ENCODE measurements around the gene CFAP157.
A peak's percentile ranks its signal among the peaks of the same experiment; 100 is the strongest.

Gene CFAP157

DNA sequence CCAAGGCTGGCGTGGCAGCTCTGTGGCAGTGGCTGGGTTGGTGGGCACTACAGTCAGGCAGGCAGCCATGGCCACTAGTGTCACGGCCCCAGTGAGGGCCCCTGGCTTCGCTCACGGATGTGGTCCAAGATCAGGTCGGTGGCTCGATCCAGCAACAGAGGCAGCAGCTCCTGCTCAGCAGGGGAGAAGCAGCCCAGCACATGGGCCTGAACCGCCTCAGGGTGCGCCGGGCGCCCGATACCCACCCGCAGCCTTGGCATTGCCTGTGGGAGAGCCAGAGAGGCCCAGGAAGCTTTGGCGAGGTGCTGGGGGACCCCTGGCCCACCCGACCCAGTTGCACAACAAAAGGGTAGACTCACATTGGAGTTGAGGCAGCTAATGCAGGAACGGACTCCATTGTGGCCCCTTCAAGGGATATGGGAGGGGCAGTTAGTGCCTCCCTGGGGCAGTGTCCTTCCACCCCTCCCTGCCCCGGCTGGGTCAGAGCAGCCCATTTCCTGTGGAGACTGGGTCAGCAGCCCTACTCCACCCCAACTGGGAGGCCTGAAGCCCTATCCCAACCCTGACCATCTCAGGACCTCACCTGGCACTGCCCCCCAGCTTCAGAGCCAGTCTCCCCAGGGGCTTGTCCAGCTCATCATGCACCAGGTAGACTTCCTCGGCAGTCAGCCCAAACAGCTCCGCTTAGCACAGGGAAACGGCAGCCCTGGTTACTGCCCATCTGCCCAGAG lies 7.4 kb downstream of the CFAP157 start:
- DNase-seq (ENCODE audit: low read depth, low spot score) = no peak
- H3K27ac ChIP-seq = no peak overlapping the region

DNA sequence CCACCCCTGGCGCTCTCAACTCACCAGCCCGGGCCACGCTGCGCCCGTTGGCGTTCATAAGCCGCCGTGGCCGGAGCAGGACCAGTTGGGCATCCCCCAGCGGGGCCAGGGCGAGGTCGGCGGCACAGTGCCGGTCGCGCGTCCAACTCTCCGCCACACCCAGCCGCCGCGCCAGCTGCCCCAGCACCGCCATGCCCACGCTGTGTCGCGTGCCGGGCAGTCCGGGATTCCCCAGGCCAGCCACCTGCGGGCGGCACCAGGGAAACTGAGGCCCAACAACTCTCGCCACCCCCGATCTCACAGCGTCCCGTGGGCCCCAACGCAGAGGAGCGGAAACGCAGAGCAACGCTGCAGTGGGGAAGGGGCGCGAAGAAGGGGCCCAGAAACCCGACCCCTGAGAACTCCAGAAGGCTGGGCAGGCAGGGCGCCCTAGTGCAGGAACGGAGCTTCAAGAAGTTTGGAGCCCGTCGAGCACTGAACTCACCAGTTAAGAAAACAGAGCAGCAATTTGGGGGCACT lies 8.2 kb downstream of the CFAP157 start:
- H3K27ac ChIP-seq = peak overlapping the region; percentile 40
- no peak for DNase-seq (ENCODE audit: low read depth, low spot score)

DNA sequence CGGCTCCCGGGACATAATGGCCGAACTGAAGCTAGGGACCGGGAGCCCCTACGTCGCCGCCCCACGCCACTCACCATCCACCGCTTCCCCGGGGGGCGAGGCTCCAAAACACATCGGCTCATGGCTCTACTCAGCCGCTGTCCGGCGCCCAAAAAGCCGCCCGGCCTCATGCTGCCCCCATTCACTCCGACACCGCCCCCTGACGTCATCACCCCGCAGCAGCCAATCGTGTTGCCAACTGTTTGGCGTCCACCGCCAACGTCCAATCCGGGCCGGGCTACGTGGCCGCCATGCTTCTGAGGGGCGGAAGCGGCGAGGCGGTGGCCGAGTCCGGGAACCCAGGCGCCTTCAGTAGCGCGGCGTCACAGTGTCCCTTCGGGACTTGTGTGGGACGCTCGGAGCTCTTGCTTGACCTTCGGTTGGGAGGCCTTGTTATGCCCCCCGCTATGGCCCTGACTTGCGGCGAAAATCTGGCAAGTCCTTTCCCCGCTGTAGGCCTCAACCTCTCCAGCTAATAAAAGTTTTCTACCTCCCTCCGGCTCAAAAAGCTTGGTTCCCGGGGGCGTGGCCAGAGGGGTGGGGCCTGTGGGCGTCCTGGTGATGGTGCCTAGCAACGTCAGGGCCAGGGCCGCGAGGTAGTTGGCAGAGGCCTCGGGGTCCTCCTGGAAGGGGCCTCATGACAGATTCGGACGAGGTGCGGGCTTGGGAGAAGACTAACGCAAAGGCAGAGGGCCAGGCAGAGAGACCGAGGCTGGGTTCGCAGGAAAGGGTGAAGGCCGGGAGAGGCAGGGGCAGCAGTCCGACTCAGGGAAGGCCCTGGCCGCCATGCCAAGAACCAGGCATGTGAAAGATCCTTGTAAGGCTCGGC lies 8.9 kb downstream of the CFAP157 start, which contains the start of the genes PTRH1 and TTC16:
TSS of gene PTRH1 (minus strand) at position 194 of the 868 bp plus-strand sequence. CDS start at position 170, 24 bp downstream.
TSS of gene TTC16 (plus strand) at position 610 of the 868 bp plus-strand sequence. CDS start at position 677, 67 bp downstream.
- H3K27ac ChIP-seq = peak within 1 kb of the TSS; percentile 40
- peak; percentile 60 for DNase-seq (ENCODE audit: low read depth, low spot score)

DNA sequence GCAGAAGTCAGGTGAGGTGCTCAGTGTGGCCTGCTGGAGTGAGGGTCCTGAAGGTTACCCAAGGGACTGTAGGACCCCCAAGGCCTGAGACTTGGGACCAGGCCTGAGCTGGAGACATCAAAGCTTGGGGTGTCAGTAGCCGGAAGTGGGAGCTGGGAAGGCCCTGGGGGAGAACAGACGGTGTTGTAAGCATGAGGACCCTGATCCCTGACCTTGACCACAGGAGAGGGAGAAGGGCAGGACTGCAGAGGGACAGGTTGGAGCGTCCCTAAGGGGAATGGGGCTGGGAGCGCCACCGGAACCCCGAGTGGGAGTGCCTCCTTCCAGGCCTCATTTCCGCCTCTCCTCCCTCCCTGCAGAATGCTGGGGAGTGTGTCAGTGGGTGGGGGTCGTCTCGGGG lies 9.6 kb downstream of the CFAP157 start:
- no peak for DNase-seq (ENCODE audit: low read depth, low spot score)
- no peak overlapping the region for H3K27ac ChIP-seq

DNA sequence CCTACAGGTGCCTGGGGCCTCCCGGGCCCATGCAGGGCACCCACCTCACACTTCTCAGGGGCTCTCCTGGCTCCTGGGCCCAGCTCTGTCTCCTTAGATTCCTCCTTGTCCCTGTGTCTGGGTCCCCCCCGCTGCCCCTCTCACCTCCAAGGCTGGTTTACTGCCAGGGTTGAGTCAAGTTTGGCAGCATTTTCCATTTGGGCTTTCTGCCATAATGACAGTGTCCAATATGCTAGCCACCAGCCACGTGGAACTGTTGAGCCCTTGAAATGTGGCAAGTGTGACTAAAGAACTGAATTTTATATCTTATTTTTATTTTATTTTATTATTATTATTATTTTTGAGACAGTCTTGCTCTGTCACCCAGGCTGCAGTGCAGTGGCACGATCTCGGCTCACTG lies 11.0 kb downstream of the CFAP157 start:
- DNase-seq (ENCODE audit: low read depth, low spot score) = no peak
- H3K27ac ChIP-seq = no peak overlapping the region

DNA sequence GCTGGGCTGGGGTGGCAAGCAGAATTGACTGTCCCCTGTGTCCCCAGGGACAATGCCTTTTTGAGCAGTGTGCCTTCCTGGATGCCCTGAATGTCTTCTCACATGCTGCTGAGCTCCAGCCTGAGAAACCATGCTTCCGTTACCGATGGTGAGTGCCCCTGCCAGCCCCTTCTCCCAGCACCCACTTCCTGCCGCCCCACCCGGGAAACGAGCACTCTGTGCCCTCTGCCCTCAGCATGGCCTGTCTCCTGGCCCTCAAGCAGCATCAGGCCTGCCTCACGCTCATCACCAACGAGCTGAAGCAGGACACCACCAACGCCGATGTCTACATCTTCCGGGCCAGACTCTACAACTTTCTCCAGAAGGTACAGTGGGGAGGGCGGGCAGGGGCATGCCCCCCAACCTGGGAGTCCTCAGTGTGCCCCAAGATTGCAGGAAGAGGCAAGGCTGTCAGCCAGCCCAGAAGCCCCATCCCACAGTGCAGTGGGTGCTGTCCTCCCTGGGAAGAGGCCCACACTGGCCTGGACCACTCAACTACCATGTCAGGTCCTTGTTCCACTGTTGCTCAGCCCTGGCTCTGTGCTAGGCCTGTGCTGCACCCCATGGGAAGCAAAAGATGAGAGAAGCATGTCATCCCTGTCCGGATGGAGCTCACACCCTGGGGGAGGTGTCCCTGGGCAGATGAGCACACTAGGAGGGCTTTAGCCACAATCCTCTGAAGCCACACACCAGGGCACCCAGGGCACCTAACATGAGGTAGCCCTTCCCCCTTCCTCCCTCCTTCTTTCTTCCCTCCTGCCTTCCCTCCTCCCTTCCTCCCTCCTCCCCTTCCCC lies 13.5 kb downstream of the CFAP157 start:
- H3K27ac ChIP-seq = no peak overlapping the region
- no peak for DNase-seq (ENCODE audit: low read depth, low spot score)

DNA sequence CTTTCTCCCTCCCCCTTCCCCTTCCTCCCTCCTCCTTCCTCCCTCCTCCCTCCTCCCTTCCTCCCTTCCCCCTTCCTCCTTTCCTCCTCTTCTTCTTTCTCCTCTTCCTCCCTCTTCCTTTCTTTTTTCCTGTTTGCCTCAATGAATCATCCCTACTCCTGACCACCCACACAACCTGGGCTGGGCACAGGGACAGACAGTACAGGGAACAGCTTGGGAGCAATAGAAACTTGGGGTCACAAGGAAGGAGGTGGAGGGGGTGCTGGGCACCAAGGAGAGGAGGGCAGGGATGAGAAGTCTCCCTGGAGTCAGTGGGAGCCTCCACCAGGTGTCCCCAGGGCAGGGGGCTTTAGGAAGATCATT lies 14.1 kb downstream of the CFAP157 start:
- H3K27ac ChIP-seq = peak overlapping the region; percentile 50
- no peak for DNase-seq (ENCODE audit: low read depth, low spot score)

DNA sequence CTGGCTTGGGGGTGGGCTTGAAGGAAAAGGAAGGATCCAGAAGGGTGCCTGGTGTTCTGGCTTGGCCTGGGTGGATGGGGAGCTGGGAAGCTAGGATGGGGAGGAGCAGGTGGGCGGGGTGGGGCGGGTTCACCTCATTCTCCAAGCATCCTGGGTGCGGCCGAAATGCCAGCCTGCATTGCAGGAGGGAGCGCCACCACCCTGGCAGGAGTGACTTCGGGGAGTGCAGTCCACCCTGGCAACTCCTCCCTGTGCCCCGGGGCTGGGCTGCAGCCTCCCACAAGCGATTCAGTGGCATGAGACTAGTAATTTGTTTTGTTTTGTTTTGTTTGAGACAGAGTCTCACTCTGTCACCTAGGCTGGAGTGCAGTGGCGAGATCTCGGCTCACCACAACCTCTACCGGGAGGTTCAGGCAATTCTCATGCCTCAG lies 14.6 kb downstream of the CFAP157 start:
- peak; percentile 27 for DNase-seq (ENCODE audit: low read depth, low spot score)
- peak overlapping the region; percentile 50 for H3K27ac ChIP-seq

DNA sequence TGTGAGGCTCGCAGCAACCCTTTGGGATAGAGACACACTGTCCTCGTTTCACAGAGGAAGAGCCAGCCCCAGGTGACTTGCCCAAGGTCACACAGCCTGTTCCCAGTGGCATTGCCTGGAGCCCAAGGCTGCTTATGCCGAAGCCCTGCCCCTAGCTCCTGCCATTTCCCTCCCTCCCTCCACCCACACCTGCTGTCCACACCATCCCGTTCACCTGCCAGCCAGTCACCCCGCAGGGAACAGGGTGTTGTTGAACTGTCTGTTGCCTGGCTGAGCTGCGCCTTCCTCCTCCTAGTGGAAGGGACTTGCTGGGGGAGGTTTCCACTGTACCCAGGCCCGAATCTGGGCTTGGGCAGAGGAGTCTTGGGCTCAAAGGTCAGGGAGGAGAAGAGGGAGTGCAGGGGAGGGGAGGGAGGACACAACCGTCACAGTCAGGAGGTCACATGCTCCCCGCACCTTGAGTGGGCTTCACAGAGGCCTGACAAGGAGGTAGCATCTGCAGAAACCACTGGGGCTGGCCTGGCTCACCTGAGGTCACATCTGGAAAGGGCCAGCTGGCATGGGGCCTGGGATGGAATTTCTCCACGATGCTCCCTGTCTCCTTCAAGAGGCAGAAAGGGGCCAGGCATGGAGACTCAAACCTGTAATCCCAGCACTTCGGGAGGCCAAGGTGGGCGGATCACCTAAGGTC lies 15.4 kb downstream of the CFAP157 start:
- no peak for DNase-seq (ENCODE audit: low read depth, low spot score)
- H3K27ac ChIP-seq = peak overlapping the region; percentile 50

DNA sequence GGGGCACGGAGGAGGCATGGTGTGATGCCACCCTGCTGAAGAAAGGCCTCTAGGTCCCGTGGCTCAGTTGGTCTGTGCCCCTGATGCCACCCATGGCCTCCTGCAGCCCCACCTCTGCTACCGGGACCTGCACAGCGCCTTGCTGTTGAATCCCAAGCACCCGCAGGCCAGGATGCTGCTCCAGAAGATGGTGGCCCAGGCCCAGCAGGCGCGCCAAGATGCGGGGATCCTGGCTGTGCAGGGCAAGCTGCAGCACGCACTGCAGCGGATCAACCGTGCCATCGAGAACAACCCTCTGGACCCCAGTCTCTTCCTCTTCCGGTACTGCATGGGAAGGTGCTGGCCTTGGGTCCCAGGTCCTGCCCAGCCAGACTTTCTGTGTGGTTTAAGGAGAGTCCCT lies 16.2 kb downstream of the CFAP157 start:
- no peak for DNase-seq (ENCODE audit: low read depth, low spot score)
- H3K27ac ChIP-seq = no peak overlapping the region

DNA sequence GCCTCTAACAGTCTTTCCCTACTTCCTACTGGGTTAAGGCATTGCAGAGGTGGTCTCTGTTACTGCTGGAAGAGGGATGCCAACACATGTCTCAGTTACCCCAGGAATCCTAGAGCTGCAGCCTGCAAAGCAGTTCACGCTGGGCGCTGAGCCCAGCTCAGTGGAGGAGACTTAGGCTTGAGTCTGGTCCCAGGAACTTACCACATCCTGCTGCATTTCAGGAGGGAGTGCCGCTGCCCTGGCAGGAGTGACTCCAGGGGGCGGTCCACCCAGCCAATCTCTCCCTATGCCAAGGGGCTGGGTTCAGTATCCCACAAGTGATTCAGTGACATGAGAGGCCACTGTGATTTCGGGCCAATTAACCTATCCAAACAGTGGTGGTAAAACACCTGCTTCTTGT lies 16.7 kb downstream of the CFAP157 start:
- no peak overlapping the region for H3K27ac ChIP-seq
- DNase-seq (ENCODE audit: low read depth, low spot score) = no peak

DNA sequence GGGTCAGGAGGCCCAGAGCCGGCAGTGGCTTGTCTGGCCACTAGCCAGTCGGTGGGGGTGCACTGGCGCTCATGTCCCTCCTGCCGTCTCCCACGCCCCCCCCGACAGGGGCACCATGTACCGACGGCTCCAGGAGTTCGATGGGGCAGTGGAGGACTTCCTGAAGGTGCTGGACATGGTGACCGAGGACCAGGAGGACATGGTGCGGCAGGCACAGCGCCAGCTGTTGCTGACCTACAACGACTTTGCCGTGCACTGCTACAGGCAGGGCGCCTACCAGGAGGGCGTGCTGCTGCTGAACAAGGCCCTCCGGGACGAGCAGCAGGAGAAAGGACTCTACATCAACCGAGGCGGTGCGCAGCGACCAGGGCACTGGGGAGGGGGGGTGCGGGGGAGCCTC lies 17.2 kb downstream of the CFAP157 start:
- H3K27ac ChIP-seq = no peak overlapping the region
- no peak for DNase-seq (ENCODE audit: low read depth, low spot score)

DNA sequence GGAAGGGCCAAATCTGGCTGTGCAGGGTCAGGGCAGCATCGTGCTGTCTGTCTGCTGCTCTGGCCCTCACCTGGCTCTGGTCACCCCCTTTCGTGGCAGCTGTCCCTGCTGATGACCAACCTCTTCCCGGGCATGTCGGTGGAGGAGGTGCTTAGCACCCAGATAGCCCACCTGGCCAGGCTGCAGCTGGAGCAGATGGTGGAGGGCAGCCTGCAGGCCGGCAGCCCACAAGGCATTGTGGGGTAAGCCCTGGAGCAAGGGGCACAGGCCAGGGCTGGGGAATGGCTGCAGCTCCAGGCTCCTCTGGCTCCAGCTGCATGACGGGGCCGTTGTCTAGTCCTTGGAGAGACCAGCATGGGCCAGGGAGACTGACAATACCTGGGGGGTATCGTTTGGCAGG lies 20.1 kb downstream of the CFAP157 start:
- DNase-seq (ENCODE audit: low read depth, low spot score) = no peak
- H3K27ac ChIP-seq = no peak overlapping the region

DNA sequence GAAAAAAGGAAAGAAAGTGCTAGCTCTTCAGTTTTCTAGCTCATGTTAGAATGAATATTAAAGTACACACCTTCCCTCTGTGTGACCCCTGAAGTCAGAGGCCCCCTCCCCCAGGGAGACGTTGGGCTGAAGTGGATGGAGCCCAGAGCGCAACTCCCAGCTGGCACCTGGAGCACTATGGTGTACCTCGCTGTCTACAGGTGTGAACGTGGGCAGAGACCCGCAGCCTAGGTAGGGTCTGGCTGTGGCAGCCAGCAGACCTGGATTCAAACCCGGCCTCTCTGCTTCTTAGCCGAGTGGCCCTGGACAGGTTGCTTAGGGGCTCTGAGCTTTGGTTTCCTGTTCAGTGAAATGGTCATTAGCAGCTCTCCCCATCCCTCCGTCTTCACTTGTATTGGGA lies 22.0 kb downstream of the CFAP157 start:
- H3K27ac ChIP-seq = no peak overlapping the region
- DNase-seq (ENCODE audit: low read depth, low spot score) = no peak

DNA sequence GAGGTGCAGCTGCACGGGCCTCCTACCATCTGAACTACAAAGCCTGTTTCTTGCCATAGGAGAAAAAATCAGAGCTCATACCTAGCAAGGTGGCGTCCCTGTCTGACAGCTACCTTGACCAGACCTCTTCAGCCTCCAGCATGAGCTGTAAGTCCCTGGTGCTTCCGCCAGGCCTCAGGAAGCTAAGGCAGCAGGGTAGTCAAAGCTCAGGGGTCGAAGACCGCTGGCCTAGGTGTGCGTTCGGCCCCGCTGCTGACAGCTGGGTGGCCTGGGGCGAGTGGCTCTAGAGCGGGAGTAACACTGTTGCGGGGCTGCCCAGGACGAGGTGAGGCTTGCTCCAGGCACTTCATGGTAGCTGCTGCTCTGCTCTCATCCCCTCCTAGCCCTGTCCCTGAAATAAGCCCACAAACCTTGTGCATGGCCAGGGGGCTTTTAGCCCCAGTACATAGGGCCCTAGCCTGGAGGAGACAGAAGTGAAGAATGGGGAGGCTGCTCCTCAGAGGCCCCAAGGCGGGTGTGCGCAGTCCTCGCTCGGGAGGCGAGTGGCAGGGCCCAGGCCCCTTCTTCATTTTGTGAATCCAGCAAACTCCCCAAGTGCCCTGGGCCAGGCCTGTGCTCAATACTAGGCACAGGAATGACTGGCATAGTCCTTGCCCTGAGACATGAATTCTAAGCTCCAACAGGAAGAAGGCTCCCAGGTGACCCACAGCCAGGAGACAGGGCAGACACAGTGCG lies 22.9 kb downstream of the CFAP157 start:
- no peak overlapping the region for H3K27ac ChIP-seq
- no peak for DNase-seq (ENCODE audit: low read depth, low spot score)

DNA sequence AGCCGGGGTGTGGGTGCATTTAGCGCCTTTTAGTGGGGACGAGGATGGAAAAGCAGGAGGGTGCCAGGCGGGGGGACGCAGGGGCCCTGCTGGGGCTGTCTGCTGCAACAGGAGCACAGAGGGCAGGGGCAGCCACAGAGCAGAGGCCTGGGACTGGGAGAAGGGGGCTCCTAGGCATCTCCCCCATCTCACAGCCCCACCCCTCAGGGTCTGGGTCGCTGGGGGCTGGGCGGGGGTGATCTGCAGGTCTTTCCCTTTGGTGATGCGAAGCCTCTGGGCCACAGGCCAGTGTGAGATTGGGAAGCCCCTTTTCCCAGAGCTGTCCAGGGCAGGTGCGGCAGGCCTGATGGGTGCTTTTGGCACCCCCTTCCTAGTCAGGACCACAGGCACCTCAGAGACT lies 23.5 kb downstream of the CFAP157 start:
- no peak for DNase-seq (ENCODE audit: low read depth, low spot score)
- H3K27ac ChIP-seq = no peak overlapping the region

DNA sequence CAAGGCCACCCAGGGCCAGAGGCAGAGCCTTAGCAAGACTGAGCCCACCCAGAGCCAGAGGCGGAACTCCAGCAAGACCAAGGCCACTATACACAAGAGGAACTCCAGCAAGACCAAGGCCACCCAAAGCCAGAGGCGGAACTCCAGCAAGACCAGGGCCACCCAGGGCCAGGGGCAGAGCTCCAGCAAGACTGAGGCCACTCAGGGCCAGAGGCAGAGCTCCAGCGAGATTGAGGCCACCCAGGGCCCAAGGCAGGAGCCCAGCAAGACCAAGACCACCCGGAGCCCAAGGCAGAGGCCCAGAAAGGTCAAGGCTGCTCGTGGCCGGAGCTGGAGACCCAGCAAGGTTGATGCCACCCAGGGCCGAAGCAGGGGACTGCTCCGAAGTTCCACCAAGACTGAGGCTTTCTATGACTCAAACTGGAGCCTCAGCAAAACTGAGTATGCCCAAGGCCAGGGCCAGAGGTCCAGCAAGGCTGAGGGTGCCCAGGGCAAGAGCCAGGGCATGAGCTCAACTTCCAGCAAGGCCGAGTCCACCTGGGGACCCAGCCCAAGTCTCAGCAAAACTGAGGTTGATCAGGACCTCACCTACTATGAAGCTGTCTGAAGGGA lies 24.1 kb downstream of the CFAP157 start:
- H3K27ac ChIP-seq = no peak overlapping the region
- no peak for DNase-seq (ENCODE audit: low read depth, low spot score)

DNA sequence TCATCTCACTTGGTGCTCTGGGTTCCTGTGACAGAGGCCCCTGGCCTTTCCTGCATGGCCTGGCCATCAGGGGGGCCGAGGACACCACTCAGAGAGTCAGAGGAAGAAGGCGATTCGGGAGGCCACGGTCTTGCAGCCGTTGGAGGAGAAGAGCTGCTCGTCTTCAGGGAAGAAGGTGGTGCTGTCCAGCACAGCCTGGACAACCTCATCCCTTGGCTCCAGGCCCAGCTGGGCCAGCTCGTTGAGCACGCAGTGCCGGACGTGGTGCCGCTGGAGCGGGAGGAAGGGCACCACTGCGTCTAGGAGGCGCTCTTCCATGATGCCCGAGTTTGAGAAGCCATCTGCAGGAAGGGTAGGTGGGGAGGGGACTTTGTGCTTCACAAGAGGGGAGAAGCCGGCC lies 25.1 kb downstream of the CFAP157 start:
- H3K27ac ChIP-seq = no peak overlapping the region
- no peak for DNase-seq (ENCODE audit: low read depth, low spot score)

DNA sequence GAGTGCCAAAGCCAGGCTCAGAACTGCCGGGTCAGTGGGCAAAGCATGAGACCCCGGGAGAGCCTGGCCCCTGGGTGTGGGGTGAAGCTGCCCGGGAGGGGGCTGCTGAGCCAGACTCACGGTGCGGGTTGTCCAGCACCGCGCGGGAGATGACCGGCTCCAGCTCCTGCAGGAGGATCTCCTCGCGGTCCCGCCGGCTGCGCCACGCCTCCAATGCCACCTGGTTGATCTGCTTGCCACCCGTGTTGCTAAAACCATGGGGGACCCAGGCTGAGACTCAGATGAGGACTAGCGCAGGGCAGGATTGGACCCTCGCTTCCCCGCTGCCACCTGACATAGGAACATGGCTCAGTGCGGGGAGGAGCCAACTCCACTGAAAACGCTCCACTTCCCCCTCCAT lies 25.7 kb downstream of the CFAP157 start:
- DNase-seq (ENCODE audit: low read depth, low spot score) = no peak

More for the DNA sequence above, 25.7 kb downstream of the CFAP157 start:
- no peak overlapping the region for H3K27ac ChIP-seq
